Ureter (tissue), 1 donor: ENCODE data around the gene WAC. TPM values are rescaled to one million over a fixed set of nuclear protein-coding genes. Genes with fewer than 3 reads are reported as not detected.
"Not testable (repeated sequence)": the region's sequence is repeated elsewhere in the genome, so short reads cannot be mapped to it uniquely, and the experiment has no call there.

Experiments
- DNase-seq: peaks from one replicate; pipeline ENCODE4 v3.0.0-alpha.2; 2020; ENCODE audit warnings: low spot score
- total RNA-seq: library from RNA; stranded (reverse); gene quantifications from one replicate; pipeline ENCODE4 v1.2.4, GENCODE V29; 2023
- donor health status: DM: yes; HTN: yes; CAD: no.

The WAC gene
- total RNA-seq, 1 donor from 2014 or later = 126 TPM

GRCh38 chr10:28564905-28565304 lies 32.0 kb downstream of the WAC start:
- DNase-seq = no peak

- DNase-seq = no peak
Observed at GRCh38 chr10:28566458-28567015, 33.6 kb downstream of the WAC start.

- no peak for DNase-seq
Observed at GRCh38 chr10:28569506-28570159, 36.7 kb downstream of the WAC start.

- DNase-seq = no peak
Observed at GRCh38 chr10:28570598-28570997, 37.7 kb downstream of the WAC start.

- no peak for DNase-seq
Observed at GRCh38 chr10:28571265-28571664, 38.3 kb downstream of the WAC start.

GRCh38 chr10:28574214-28574613 lies 41.3 kb downstream of the WAC start:
- not testable (repeated sequence) for DNase-seq

GRCh38 chr10:28575852-28576251 lies 42.9 kb downstream of the WAC start:
- DNase-seq = no peak

- DNase-seq = no peak
Observed at GRCh38 chr10:28577506-28577905, 44.6 kb downstream of the WAC start.

- DNase-seq = no peak
Observed at GRCh38 chr10:28578454-28578853, 45.5 kb downstream of the WAC start.

GRCh38 chr10:28580825-28581224 lies 47.9 kb downstream of the WAC start:
- no peak for DNase-seq

GRCh38 chr10:28581916-28582315 lies 49.0 kb downstream of the WAC start:
- no peak for DNase-seq

- DNase-seq = no peak
Observed at GRCh38 chr10:28585076-28585475, 52.2 kb downstream of the WAC start.

- no peak for DNase-seq
Observed at GRCh38 chr10:28586176-28586575, 53.3 kb downstream of the WAC start.

- no peak for DNase-seq
Observed at GRCh38 chr10:28587270-28587969, 54.5 kb downstream of the WAC start.

- no peak for DNase-seq
Observed at GRCh38 chr10:28587970-28588290, 55.0 kb downstream of the WAC start.

GRCh38 chr10:28592953-28593352 lies 60.0 kb downstream of the WAC start:
- DNase-seq = no peak

GRCh38 chr10:28593811-28594210 lies 60.9 kb downstream of the WAC start:
- DNase-seq = no peak

GRCh38 chr10:28594406-28594805 lies 61.5 kb downstream of the WAC start:
- no peak for DNase-seq

- no peak for DNase-seq
Observed at GRCh38 chr10:28595613-28596012, 62.7 kb downstream of the WAC start.

- DNase-seq = no peak
Observed at GRCh38 chr10:28600056-28600455, 67.1 kb downstream of the WAC start.

GRCh38 chr10:28601012-28601411 lies 68.1 kb downstream of the WAC start:
- DNase-seq = no peak

GRCh38 chr10:28604567-28605536 lies 71.9 kb downstream of the WAC start:
- no peak for DNase-seq
